PC-3 (cell line): ENCODE data around the gene MTHFD1L.

Experiments used
- CTCF ChIP-seq: fragments of 300-600 bp; sonication (generic); conservative IDR thresholded peaks from 2 replicates; pipeline ENCODE4 v1.5.1; 2017; ENCODE audit warnings: antibody characterized with exemption, low read depth, mild to moderate bottlenecking, low read length
- EZH2 ChIP-seq: fragments of 300-600 bp; sonication (generic); IDR thresholded peaks from one replicate; pipeline ENCODE4 v1.6.1; 2017; ENCODE audit warnings: antibody characterized with exemption, mild to moderate bottlenecking, low read length; ENCODE audit not compliant: unreplicated experiment

- TF ChIP-seq EZH2 (no peak), CTCF (no peak)
Observed at GRCh38 chr6:150894935-150895552, 29.5 kb downstream of the MTHFD1L start.
